Stimulated activated CD4-positive, alpha-beta T cell treated with anti-CD3 and anti-CD28 coated beads, Interleukin-15, amount 100 ng/mL, for 48 hours (primary cell): ENCODE measurements around the gene TFAP2E.

Experiments
- DNase-seq, 2 donors: peaks; one replicate each; pipeline ENCODE4 v3.0.0-alpha.2; 2020; ENCODE audit warnings: low read depth in 2 of 2

The TFAP2E gene

GRCh38 chr1:35644204-35644603 lies 71.1 kb downstream of the TFAP2E start:
- DNase-seq, result no peak
